Fibroblast of lung (primary cell): ENCODE measurements around the gene TSPAN5. TPM values are rescaled to one million over a fixed set of nuclear protein-coding genes. Genes with fewer than 3 reads are reported as not detected.

Experiments
- DNase-seq, 2 donors: peaks; one replicate each; pipeline versions ENCODE4 v3.0.0 to v3.0.0-alpha.2; 2010; ENCODE audit warnings: low read depth in 2 of 2
- H2AFZ ChIP-seq: 2 replicates; pipeline ENCODE4 v1.5.1; 2012; ENCODE audit warnings: low read length, control low read depth, inconsistent platforms
- H3K27ac ChIP-seq: 2 replicates; pipeline ENCODE4 v1.5.1; 2011; ENCODE audit warnings: low read length, control low read depth; ENCODE audit not compliant: insufficient read depth
- H3K27me3 ChIP-seq: 2 replicates; pipeline ENCODE4 v1.5.1; 2011; ENCODE audit warnings: mild to moderate bottlenecking, low read length; ENCODE audit not compliant: control insufficient read depth, insufficient read depth
- H3K36me3 ChIP-seq: 2 replicates; pipeline ENCODE4 v1.5.1; 2011; ENCODE audit warnings: low read length; ENCODE audit not compliant: control insufficient read depth, insufficient read depth
- H3K4me1 ChIP-seq: 2 replicates; pipeline ENCODE4 v1.5.1; 2011; ENCODE audit warnings: low read length; ENCODE audit not compliant: control insufficient read depth, insufficient read depth; ENCODE audit errors: extremely low read depth
- H3K4me2 ChIP-seq: 2 replicates; pipeline ENCODE4 v1.5.1; 2011; ENCODE audit warnings: low read length, control low read depth; ENCODE audit not compliant: insufficient read depth; ENCODE audit errors: extremely low read depth
- H3K4me3 ChIP-seq, 4 experiments: fragments of 200-600 bp in 1 of 4; sonication (generic) in 1 of 4; replicated peaks in 1 of 4; 2 replicates each; pipeline ENCODE4 v1.5.1; 2011 to 2016; ENCODE audit warnings: low read length in 4 of 4, low read depth in 3 of 4, mild to moderate bottlenecking in 3 of 4, control low read depth in 2 of 4, inconsistent platforms in 1 of 4, mixed read lengths in 1 of 4; ENCODE audit not compliant: insufficient read depth in 1 of 4; ENCODE audit errors: control extremely low read depth in 1 of 4
- H3K79me2 ChIP-seq: 2 replicates; pipeline ENCODE4 v1.5.1; 2012; ENCODE audit warnings: mild to moderate bottlenecking, low read length, inconsistent platforms; ENCODE audit not compliant: control insufficient read depth, insufficient read depth
- H3K9ac ChIP-seq: 2 replicates; pipeline ENCODE4 v1.5.1; 2011; ENCODE audit warnings: mild to moderate bottlenecking, low read length, control low read depth; ENCODE audit not compliant: insufficient read depth
- H3K9me3 ChIP-seq: 2 replicates; pipeline ENCODE4 v1.5.1; 2012; ENCODE audit warnings: low read depth, low read length; ENCODE audit not compliant: control insufficient read depth, insufficient read depth
- H4K20me1 ChIP-seq: 2 replicates; pipeline ENCODE4 v1.5.1; 2011; ENCODE audit warnings: low read length; ENCODE audit not compliant: control insufficient read depth, insufficient read depth; ENCODE audit errors: extremely low read depth
- CTCF ChIP-seq, 2 donors: IDR thresholded peaks in 1 of 2; conservative IDR thresholded peaks in 1 of 2; 1 replicate in 1 of 2; 2 replicates in 1 of 2; pipeline ENCODE4 v1.5.1; 2011 to 2012; ENCODE audit warnings: low read length in 2 of 2, control low read depth in 1 of 2, inconsistent platforms in 1 of 2, low read depth in 1 of 2, mild to moderate bottlenecking in 1 of 2
- EZH2 ChIP-seq: IDR thresholded peaks from 2 replicates; pipeline ENCODE4 v1.5.1; 2012; ENCODE audit warnings: low read length, control low read depth, mild to moderate bottlenecking; ENCODE audit errors: missing control alignments
- polyA plus RNA-seq, 2 donors: library from polyadenylated mRNA; depleted of rRNA in 1 of 2; stranded (reverse) in 1 of 2; unstranded in 1 of 2; fragments of >200 nt; gene quantifications; 2 replicates each; pipeline ENCODE4 v1.2.1, GENCODE V29; 2011 to 2012; ENCODE audit warnings: missing spikeins in 1 of 2
- total RNA-seq: library from RNA; depleted of rRNA; stranded (reverse); fragments of >200 nt; gene quantifications from 2 replicates; pipeline ENCODE4 v1.2.1, GENCODE V29; 2014

TSPAN5 gene
- total and polyA plus RNA-seq, 2 donors (not counting 1 experiment from before 2014, with no cell fraction given), result 109 to 129 TPM

GRCh38 chr4:98503676-98504075 lies 154.7 kb downstream of the TSPAN5 start:
- Histone ChIP-seq H3K9me3 (no peaks in the 10 kb centered on the region), H3K27ac (no peak overlapping the region), H3K4me2 (no peak overlapping the region), H4K20me1 (peaks cover 2% of the 10 kb centered on the region), H3K4me3 (no peak overlapping the region), H2AFZ (no peak overlapping the region), H3K27me3 (no peaks in the 10 kb centered on the region), H3K79me2 (peaks cover 11% of the 10 kb centered on the region), H3K36me3 (no peaks in the 10 kb centered on the region), H3K9ac (no peak overlapping the region), H3K4me1 (no peaks in the 10 kb centered on the region)
- TF ChIP-seq EZH2 (no peak), CTCF (conservative IDR thresholded peaks at IDR 0.05 in 1 of 2, IDR thresholded peaks at IDR 0.05 in 1 of 2; ENCODE audit: low read depth in 1 of 2, low read length in 2 of 2) (no peak)
- no peak for DNase-seq

DNA sequence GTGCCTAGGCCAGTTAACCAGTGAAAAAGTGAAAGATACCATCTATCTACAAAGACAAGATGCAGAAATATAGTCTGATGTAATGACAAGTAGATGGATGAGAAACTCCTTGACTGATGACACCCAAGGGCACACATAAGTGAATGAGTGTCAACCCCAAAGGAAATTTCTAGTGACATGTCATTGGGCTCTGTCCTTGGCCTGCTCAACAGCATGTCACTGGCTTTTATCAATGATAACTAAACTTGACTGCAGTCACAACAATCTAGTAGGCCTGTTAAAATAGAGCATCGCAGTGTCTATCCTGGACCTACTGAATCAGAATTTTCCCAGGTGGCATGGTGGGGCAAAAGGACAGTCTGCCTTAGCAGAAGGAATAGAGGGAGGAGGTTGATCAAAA lies 155.8 kb downstream of the TSPAN5 start:
- no peak overlapping the region for H2AFZ ChIP-seq
- no peaks in the 10 kb centered on the region for H3K36me3 ChIP-seq
- no peak overlapping the region for H3K27ac ChIP-seq
- H4K20me1 ChIP-seq, result peaks cover 2% of the 10 kb centered on the region
- H3K9ac ChIP-seq, result no peak overlapping the region
- TF ChIP-seq CTCF (conservative IDR thresholded peaks at IDR 0.05 in 1 of 2, IDR thresholded peaks at IDR 0.05 in 1 of 2; ENCODE audit: low read depth in 1 of 2, low read length in 2 of 2), result no peak
- no peak for TF ChIP-seq EZH2
- H3K9me3 ChIP-seq, result no peaks in the 10 kb centered on the region
- H3K4me1 ChIP-seq, result no peaks in the 10 kb centered on the region
- DNase-seq, result no peak
- H3K27me3 ChIP-seq, result no peaks in the 10 kb centered on the region
- peaks cover 2% of the 10 kb centered on the region for H3K79me2 ChIP-seq
- H3K4me2 ChIP-seq, result no peak overlapping the region
- no peak overlapping the region for H3K4me3 ChIP-seq

- no peak for TF ChIP-seq EZH2
- no peak for TF ChIP-seq CTCF (conservative IDR thresholded peaks at IDR 0.05 in 1 of 2, IDR thresholded peaks at IDR 0.05 in 1 of 2; ENCODE audit: low read depth in 1 of 2, low read length in 2 of 2)
- peaks cover 2% of the 10 kb centered on the region for H3K79me2 ChIP-seq
Observed at GRCh38 chr4:98502031-98502430, 156.4 kb downstream of the TSPAN5 start.

More at GRCh38 chr4:98502031-98502430, 156.4 kb downstream of the TSPAN5 start:
- H3K9me3 ChIP-seq, result no peaks in the 10 kb centered on the region
- H3K4me2 ChIP-seq, result no peak overlapping the region
- H3K36me3 ChIP-seq, result no peaks in the 10 kb centered on the region
- no peak overlapping the region for H3K4me3 ChIP-seq
- no peaks in the 10 kb centered on the region for H3K27me3 ChIP-seq
- H3K9ac ChIP-seq, result no peak overlapping the region
- DNase-seq, result no peak
- H3K27ac ChIP-seq, result no peak overlapping the region
- no peak overlapping the region for H2AFZ ChIP-seq
- H4K20me1 ChIP-seq, result peaks cover 2% of the 10 kb centered on the region
- no peaks in the 10 kb centered on the region for H3K4me1 ChIP-seq
